Caco-2 (cell line): ENCODE measurements around the gene KDM2B. TPM values are rescaled to one million over a fixed set of nuclear protein-coding genes. Genes with fewer than 3 reads are reported as not detected.

Experiments used
- BruUV-seq: library from RNA; stranded (reverse); fragments of 400-500 nt; replicated peaks from 2 replicates; lab custom pipeline; 2021; lab: Mats Ljungman, UMichigan
- CTCF ChIA-PET: fragments of 300-600 bp; sonication (Branson Sonifier 250); formaldehyde crosslinking; loops from one replicate; lab custom pipeline; 2022; ENCODE audit warnings: antibody characterized with exemption; lab: Charles Lee
- POLR2A ChIA-PET: fragments of 300-600 bp; sonication (Branson Sonifier 250); formaldehyde crosslinking; loops from one replicate; lab custom pipeline; 2022; ENCODE audit warnings: antibody characterized with exemption; lab: Charles Lee
- DNase-seq, 2 experiments: peaks; one replicate each; pipeline versions ENCODE4 v3.0.0 to v3.0.0-alpha.2; 2020 to 2022
- H3K27me3 ChIP-seq: replicated peaks from 2 replicates; pipeline ENCODE4 v1.6.0; 2011; ENCODE audit warnings: low read length; ENCODE audit not compliant: control insufficient read depth, insufficient read depth
- H3K36me3 ChIP-seq: 2 replicates; pipeline ENCODE4 v1.5.1; 2011; ENCODE audit warnings: low read length; ENCODE audit not compliant: control insufficient read depth, insufficient read depth
- H3K4me1 ChIP-seq: fragments of 250-450 bp; sonication (Bioruptor Pico); 2 replicates; pipeline ENCODE4 v1.5.1; 2020; ENCODE audit warnings: mild to moderate bottlenecking
- H3K4me3 ChIP-seq: 2 replicates; pipeline ENCODE4 v1.5.1; 2011; ENCODE audit warnings: low read depth, mild to moderate bottlenecking, control low read depth, low read length
- H3K9me3 ChIP-seq: fragments of 250-450 bp; sonication (Bioruptor Pico); 2 replicates; pipeline ENCODE4 v1.5.1; 2020; ENCODE audit warnings: mild to moderate bottlenecking, moderate library complexity
- H3K27ac Mint-ChIP-seq: one replicate; pipeline ENCODE4 v1.8.0; 2022; ENCODE audit warnings: mixed read lengths; ENCODE audit not compliant: unreplicated experiment
- H3K27me3 Mint-ChIP-seq: one replicate; pipeline ENCODE4 v1.8.0; 2022; ENCODE audit warnings: mixed read lengths; ENCODE audit not compliant: insufficient read depth, unreplicated experiment
- H3K36me3 Mint-ChIP-seq: one replicate; pipeline ENCODE4 v1.8.0; 2022; ENCODE audit warnings: mild to moderate bottlenecking, mixed read lengths; ENCODE audit not compliant: insufficient read depth, unreplicated experiment
- H3K4me1 Mint-ChIP-seq: one replicate; pipeline ENCODE4 v1.8.0; 2022; ENCODE audit warnings: low read depth, mixed read lengths; ENCODE audit not compliant: unreplicated experiment
- H3K4me3 Mint-ChIP-seq: one replicate; pipeline ENCODE4 v1.8.0; 2022; ENCODE audit warnings: mild to moderate bottlenecking, moderate library complexity, mixed read lengths; ENCODE audit not compliant: unreplicated experiment
- H3K9me3 Mint-ChIP-seq: one replicate; pipeline ENCODE4 v1.8.0; 2022; ENCODE audit warnings: mixed read lengths; ENCODE audit not compliant: unreplicated experiment
- intact Hi-C: fragments of 100-400 bp; cut with micrococcal nuclease; formaldehyde crosslinking; loops from one replicate; pipeline ENCODE4 v1.10.0; 2022; ENCODE audit not compliant: unreplicated experiment
- total RNA-seq: library from RNA; stranded (reverse); gene quantifications from 2 replicates; pipeline ENCODE4 v1.2.3, GENCODE V29; 2022
- TF ChIP-seq, protein P1 (sequence below), 2 experiments: fragments of 200-600 bp in 1 of 2; IDR thresholded peaks; 1 replicate in 1 of 2; 2 replicates in 1 of 2; pipeline versions ENCODE4 v1.5.1 to v1.8.0; 2011 to 2022; ENCODE audit warnings: antibody characterized with exemption in 1 of 2, control low read depth in 1 of 2, inconsistent platforms in 1 of 2, low read depth in 1 of 2, low read length in 1 of 2, mild to moderate bottlenecking in 1 of 2, moderate library complexity in 1 of 2; ENCODE audit not compliant: insufficient read depth in 1 of 2, severe bottlenecking in 1 of 2, unreplicated experiment in 1 of 2

KDM2B gene
- total RNA-seq, 1 experiment from 2014 or later: 48.4 TPM

DNA sequence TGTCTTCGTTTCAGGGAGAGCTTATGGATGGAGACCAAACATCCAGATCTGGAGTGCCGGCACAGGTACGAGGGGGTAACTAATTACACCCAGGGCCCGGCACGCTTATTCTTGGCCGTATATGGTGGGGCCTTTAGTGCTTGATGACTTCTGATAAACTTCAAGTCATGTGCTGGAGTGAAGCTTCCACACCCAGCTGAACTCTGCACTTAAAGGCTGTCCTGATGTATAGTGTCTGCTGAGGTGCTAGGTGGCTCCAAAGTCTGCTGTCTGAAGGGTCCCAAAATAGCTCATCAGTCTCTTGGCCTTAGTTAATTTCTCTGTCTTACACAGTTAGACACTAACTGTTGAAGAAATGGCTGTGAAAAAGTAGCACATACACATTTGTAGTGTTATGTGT, 163.0 kb downstream of the KDM2B start:
- Mint-ChIP-seq H3K4me1 (no peaks in the 10 kb centered on the region), H3K27ac (no peak overlapping the region), H3K4me3 (no peak overlapping the region), H3K9me3 (no peaks in the 10 kb centered on the region), H3K36me3 (peaks cover 80% of the 10 kb centered on the region), H3K27me3 (no peaks in the 10 kb centered on the region)
- no peaks in the 10 kb centered on the region for H3K4me1 ChIP-seq
- no peaks in the 10 kb centered on the region for H3K27me3 ChIP-seq
- no peak for DNase-seq
- peaks cover 4% of the 10 kb centered on the region; the same call in 1 of the 2 replicates for H3K36me3 ChIP-seq
- BruUV-seq: no TSS peak
- intact Hi-C loops: no loop called here
- POLR2A ChIA-PET: no interaction called here
- CTCF ChIA-PET: no interaction called here
- H3K9me3 ChIP-seq: no peaks in the 10 kb centered on the region
- TF ChIP-seq, protein P1, sequence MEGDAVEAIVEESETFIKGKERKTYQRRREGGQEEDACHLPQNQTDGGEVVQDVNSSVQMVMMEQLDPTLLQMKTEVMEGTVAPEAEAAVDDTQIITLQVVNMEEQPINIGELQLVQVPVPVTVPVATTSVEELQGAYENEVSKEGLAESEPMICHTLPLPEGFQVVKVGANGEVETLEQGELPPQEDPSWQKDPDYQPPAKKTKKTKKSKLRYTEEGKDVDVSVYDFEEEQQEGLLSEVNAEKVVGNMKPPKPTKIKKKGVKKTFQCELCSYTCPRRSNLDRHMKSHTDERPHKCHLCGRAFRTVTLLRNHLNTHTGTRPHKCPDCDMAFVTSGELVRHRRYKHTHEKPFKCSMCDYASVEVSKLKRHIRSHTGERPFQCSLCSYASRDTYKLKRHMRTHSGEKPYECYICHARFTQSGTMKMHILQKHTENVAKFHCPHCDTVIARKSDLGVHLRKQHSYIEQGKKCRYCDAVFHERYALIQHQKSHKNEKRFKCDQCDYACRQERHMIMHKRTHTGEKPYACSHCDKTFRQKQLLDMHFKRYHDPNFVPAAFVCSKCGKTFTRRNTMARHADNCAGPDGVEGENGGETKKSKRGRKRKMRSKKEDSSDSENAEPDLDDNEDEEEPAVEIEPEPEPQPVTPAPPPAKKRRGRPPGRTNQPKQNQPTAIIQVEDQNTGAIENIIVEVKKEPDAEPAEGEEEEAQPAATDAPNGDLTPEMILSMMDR (IDR thresholded peaks at IDR 0.05; ENCODE audit: insufficient read depth in 1 of 2, low read depth in 1 of 2, low read length in 1 of 2, severe bottlenecking in 1 of 2, unreplicated experiment in 1 of 2): no peak
- H3K4me3 ChIP-seq: no peak overlapping the region

DNA sequence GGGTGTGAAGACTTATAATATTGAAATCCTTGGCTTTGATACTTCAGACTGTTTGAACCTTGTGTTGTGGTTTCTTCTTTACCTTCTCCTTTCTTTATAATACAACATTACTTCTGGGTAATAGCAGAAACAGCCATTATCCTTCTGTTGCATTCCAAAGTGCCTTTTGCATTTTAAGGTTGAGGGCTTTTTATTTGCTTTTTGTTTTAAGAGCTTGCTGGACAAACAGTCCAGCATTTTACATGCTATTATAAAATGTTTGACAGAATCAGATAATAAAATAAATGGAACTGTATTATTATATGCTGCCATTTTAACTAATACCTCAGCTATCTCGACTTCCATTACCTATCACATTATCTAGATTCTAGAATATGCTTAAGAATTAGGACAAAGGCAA, 166.9 kb downstream of the KDM2B start:
- peaks cover 80% of the 10 kb centered on the region for H3K36me3 Mint-ChIP-seq

DNA sequence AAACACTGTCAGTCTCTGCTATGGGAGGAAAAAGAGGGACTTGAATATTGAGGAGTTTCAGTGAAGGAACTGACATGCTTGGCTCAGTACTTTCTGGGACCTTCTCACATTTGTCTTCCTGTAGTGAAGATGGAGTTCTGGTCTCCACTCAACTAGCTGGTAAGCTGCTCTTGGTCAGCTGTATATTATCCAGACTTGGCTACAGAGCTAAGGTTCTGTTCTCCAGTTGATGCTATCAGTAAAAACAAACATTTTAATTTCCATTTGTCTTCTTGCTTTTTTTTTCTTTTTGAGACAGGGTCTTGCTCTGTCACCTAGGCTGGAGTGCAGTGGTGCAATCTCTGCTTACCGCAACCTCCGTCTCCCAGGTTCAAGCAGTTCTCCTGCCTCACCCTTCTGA, 175.6 kb downstream of the KDM2B start:
- Mint-ChIP-seq H3K9me3 (no peaks in the 10 kb centered on the region), H3K27ac (no peak overlapping the region), H3K4me3 (no peak overlapping the region), H3K36me3 (peaks cover 73% of the 10 kb centered on the region), H3K27me3 (no peaks in the 10 kb centered on the region), H3K4me1 (peaks cover 13% of the 10 kb centered on the region)
- Histone ChIP-seq H3K9me3 (no peaks in the 10 kb centered on the region), H3K4me3 (no peak overlapping the region), H3K36me3 (no peaks in the 10 kb centered on the region; the same call in none of the 2 replicates), H3K4me1 (no peaks in the 10 kb centered on the region), H3K27me3 (no peaks in the 10 kb centered on the region)
- ChIA-PET CTCF (no interaction called here), POLR2A (interaction anchor here (0.6 kb wide), 1 partner anchor 40 kb away, joined by 3 read pairs; no protein-coding TSS in a partner anchor)
- BruUV-seq: no TSS peak
- intact Hi-C loops: no loop called here
- DNase-seq: no peak
- TF ChIP-seq, protein P1 (IDR thresholded peaks at IDR 0.05; ENCODE audit: insufficient read depth in 1 of 2, low read depth in 1 of 2, low read length in 1 of 2, severe bottlenecking in 1 of 2, unreplicated experiment in 1 of 2): no peak

More for the DNA sequence above, 166.9 kb downstream of the KDM2B start:
- Histone ChIP-seq H3K27me3 (no peaks in the 10 kb centered on the region), H3K4me3 (no peak overlapping the region), H3K4me1 (no peaks in the 10 kb centered on the region), H3K9me3 (no peaks in the 10 kb centered on the region), H3K36me3 (0 out of 2 replicates have a peak, but pooled peaks cover 2% of the 10 kb centered on the region)
- no peak overlapping the region for H3K4me3 Mint-ChIP-seq
- no TSS peak for BruUV-seq
- TF ChIP-seq, protein P1 (IDR thresholded peaks at IDR 0.05; ENCODE audit: insufficient read depth in 1 of 2, low read depth in 1 of 2, low read length in 1 of 2, severe bottlenecking in 1 of 2, unreplicated experiment in 1 of 2): no peak
- intact Hi-C loops: no loop called here
- ChIA-PET POLR2A (no interaction called here), CTCF (no interaction called here)
- DNase-seq: no peak
- no peaks in the 10 kb centered on the region for H3K27me3 Mint-ChIP-seq
- H3K9me3 Mint-ChIP-seq: no peaks in the 10 kb centered on the region
- H3K27ac Mint-ChIP-seq: no peak overlapping the region
- no peaks in the 10 kb centered on the region for H3K4me1 Mint-ChIP-seq
